Stimulated activated CD8-positive, alpha-beta memory T cell treated with anti-CD3 and anti-CD28 coated beads, Interleukin-15, amount 100 ng/mL, for 48 hours (primary cell): ENCODE data around the gene SCNN1A.

Experiments used
- DNase-seq, 2 donors: peaks; one replicate each; pipeline ENCODE4 v3.0.0-alpha.2; 2020; ENCODE audit warnings: low read depth in 2 of 2

The SCNN1A gene

DNA sequence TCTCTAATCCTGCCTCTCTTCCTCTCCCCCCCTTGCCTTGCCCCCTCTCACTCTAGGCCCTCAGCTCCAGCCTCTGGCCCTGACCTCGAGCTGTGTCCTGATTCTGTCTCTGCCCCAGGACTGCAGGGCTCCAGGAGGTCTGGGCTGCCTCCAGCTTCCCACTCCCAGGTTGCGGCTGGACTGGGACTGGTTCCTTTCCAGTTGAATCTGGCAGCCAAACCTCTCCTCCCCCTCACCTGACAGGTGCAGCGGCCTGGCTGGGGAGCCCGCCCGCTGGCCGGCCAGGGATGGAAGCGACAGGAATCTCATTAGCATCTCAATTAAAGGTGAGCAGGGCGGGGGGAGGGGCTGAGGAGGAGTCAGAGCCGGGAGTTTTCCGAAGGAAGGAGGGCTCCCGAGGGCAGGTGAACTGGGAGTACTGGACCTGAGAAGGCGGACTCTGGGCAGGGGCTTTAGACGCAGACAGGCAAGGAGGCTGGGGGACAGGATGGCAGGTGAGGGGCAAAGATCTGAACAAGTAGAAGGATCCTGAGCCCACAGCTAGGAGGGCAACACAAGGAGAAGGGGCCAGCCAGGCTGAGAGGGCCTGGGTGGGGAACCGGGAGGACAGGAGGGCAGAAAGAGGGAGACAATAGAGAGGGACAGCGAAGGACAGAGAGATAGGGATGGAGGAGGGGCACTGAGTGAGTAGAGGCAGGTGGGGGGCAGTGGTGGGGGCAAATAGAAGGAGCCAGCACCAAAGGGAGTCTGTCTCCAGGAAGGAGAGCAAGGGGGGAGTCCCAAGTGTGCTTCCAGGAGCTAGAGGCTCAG is at the start of gene SCNN1A:
TSS of gene SCNN1A (minus strand) at position 295 of the 810 bp plus-strand sequence. CDS start 780 bp downstream, outside the sequence.
- DNase-seq: no peak

DNA sequence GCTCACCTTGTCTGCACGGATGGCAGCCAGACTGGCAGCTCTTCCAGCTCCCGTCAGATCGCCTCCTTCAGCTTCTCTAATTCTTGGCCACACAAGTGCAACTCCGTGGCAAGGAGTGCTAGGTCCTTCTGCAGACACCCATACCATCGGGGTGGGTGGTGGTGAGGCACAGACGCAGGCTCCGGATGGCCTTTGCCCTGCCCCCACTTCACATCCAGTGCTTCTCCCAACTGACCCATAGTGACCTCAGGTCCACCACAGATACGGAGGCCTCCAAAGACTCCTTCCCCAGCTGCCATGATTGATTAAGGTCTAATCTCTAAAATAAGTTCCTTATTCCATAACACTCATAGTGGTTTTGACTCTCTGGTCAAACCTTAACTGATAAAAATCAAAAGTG is 49.5 kb upstream of the SCNN1A start:
- DNase-seq: no peak

DNA sequence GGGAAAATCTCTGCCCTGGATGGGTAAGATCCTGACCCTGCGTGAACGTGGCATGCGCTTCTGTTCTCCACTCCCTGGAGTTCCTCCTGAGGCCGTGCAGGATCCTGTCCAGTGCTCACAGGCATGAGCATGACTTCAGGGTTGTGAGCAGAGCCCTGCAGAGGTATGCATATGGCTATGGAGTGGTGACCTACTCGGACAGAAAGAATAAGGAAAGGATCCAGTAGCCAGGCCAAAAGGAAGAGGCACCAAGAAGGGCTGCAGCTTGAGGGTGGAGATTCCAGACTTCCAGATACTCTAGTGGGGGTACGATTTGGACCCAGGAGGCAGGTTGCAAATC is 48.6 kb upstream of the SCNN1A start:
- no peak for DNase-seq

DNA sequence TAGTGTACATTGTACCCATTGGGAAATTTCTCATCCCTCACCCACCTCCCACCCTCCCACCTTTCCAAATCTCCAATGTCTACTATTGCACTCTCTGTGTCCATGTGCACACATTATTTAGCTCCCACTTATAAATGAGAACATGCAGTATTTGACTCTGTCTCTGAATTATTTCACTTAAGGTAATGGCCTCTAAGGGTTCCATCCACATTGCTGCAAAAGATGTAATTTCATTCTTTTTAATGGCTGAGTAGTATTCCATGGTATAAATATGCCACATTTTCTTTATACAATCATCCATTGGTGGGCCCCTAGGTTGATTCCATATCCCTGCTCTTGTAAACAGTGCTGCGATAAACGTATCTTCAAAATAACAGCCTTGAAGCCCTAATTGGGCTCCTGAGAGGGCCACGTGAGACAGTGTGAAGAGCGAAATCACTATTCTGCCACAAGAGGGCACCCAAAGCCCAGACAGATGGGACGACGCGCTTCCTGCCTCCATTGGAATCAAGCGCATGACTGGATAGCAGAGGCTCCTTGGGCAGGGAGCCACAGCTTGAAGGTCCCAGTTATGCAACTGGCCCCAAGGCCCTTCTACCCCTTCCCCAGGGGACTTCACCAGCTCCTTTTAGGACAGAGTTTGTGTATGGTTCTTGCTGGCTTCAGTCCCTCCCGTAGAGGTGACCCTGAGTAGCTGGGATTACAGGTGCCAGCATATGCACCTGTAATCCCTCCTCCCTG is 48.1 kb upstream of the SCNN1A start:
- peak in 1 of 2 donors; percentile 57 for DNase-seq

DNA sequence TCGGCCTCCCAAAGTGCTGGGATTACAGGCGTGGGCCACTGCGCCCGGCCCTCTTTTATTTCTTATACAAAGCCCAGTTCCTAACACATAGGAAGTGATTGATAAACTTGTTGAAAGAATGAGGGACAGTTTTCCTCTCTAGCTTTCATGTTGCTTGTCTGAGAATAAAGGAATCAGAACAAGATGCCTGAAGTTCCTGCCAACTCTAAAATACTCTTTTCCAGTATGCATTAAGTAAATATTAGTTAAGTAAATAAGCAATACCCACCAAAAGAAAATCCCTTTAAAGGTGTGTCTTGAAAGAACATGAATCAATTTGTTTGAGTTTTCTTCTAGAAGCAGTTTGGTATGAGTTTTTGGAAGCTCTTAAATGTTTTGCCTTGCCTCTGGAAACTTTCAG is 45.0 kb upstream of the SCNN1A start:
- DNase-seq: no peak

DNA sequence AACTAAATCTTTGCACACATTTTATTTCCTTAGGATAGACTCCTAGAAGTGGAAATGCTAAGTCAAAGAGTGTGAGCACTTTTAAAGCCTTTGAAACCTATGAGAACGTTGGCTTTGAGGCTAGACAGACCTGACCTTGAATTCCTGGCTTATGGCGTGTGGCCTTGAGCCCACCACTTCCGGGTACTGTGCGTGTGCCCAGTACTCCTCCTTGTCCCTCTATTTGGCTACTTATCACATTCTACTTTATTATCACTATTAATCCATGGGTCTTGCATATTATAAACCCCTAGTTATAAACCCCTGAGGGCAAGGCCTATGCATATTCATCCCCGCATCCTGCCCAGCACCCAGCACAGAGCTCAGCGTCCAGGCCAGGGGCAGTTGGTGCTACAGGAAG is 43.4 kb upstream of the SCNN1A start:
- DNase-seq: no peak

DNA sequence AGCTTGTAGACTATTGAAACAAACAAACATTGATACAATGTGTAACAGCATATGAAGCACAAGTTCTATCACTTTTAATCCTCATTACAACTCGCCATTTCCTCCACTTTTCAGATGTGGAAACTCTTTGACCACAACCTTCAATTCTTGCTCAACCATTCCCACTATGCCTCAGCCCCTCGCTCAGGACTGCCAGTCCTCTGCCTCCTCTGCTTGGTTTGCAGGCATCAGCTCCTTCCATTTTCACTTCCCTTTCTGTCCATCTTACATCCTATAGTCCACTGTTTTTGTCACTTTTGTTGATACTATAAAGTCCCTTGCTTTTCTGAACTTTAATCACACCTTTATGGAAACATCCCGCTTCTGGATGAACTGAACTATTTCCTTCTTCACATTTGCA is 41.2 kb upstream of the SCNN1A start:
- DNase-seq: no peak

DNA sequence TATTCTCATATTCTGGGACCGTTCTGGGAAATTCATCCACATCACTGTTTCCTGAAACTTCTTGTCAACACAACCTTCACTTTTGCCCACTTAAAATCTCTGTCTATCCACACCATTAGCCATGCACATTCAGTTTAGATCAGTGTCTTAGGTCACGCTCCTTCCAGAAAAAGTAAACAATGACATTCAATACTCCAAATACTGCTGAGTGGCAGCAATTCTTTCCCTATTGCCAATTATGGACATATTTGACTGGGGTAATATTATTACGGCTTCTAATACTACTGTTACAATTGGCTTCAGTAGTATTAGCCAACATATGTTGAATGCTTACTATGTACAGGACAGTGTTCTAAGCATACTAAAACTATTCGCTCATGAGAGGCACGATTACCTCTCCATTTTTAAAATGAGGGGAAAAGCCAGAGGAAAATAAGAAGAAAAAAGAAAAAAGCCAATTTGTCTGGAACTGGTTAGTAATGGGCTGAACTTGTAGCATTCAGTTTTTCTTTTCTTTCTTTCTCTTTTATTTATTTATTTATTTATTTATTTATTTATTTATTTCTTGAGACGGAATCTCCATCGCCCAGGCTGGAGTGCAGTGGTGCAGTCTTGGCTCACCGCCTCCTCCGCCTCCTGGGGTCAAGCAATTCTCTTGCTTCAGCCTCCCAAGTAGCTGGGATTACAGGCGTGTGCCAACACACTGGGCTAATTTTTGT is 32.0 kb upstream of the SCNN1A start:
- no peak for DNase-seq

DNA sequence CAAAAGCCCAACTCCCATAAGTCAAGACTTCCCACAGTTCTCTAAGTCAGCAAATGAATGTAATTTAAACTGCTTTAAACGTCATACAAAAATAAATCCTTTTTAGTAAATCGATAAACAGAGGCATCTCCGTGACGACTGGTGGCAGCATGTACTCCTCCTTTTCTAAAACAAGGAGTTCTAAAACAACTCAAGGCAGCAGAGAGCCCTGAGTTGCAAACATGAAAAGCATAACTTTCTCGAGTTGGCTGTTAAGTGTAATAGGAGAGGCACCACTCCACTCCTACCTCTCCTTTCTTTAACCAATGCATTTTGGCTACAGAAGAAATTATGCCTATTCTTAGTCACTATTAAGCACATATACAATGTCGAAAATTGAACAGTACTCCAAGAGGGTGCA is 30.6 kb upstream of the SCNN1A start:
- DNase-seq: no peak

DNA sequence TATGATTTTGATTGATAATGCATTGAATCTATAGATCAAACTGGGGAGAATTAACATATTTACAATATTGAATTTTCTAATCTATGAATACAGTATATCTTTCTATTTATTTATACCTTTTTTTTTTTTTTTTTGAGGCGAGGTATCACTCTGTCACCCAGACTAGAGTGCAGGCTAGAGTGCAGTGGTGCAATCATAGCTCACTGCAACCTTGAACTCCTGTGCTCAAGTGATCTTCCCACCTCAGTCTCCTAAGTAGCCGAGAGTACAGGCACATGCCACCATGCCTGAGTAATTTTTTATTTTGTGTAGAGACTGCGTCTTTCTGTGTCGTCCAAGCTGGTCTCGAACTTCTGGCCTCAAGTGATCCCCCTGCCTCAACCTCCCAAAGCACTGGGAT is 29.0 kb upstream of the SCNN1A start:
- no peak for DNase-seq

DNA sequence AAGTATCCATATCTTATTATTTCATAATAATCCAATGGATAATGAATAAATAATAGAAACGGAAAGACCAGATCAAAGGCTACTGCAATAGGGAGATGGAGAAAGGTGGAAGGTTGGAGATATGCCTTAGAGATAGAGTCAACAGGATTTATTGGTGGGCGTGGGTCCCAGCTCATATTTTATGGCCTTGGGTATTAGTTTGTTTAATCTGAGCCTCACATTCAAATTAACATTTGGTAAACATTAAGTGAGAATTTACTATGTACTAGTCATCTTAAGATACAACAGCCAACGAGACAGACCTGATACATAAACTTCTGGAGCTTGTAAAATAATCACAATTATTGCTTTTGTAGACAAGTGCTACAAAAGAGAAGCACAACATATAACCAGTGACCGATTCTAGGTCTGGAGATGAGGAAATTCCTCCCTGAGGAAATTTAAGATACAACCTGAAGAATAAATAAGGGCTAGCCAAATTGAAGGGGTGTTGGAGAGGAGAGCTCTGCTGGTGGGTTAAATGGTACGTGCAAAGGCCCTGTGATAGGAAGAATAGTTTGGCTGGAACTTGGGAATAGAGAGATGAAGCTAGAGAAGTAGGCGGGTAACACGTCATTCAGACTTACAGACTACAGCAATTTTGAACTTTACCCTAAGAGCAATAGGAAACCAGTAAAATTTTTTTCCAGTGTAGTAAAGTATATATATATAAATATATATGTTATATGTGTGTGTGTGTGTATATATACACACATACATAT is 24.7 kb upstream of the SCNN1A start:
- no peak for DNase-seq

DNA sequence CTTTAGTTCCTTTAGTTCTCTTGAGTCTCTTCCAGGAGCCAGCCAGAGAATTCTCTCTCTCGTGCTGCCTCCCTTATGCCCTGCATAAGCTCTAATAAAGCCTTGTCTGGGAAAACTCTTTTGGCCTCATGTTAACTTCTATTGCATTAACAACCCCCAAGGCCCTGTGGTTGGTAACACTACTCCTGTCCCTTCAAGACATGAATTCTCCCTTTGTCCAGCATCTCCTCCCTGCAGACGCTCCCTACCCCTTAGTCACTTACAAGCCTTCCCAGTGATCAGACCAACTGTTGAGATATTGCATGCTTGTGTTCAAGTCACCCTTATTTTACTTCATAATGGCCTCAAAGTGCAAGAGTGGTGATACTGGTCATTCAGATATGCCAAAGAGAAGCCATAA is 20.7 kb upstream of the SCNN1A start:
- no peak for DNase-seq

DNA sequence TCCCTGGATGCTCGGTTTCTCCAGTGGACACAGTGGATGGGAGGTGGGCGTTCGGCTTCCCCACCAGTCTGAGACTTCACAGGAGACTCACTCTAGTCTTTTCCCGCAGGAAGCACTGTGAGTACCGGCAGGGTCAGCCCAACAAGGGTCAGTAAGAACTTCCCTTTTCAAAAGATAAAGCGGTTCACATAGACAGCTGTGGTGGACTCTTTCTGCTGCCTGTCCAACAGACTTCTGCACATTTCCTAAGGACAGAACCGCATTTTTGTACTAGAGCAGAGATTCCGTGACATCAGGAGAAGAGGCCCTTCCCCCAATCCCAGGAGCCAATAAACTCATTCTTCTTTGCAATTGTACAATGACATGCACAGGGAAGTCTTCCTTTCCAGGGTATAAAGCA is 19.0 kb upstream of the SCNN1A start:
- no peak for DNase-seq

DNA sequence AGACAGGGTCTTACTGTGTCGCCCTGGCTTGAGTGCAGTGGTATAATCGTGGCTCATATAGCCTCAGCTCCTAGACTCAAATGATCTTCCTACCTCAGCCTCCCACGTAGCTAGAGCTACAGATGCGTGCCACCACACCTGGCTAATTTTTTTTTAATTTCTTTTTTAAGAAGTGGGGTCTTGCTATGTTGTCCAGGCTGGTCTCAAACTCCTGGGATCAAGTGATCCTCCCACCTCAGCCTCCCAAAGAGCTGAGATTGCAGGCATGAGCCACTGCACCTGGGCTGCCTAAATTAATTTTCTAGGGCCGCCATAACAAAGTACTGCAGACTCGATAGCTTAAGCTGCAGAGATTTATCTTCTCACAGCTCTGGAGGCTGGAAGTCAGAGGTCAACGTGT is 17.7 kb upstream of the SCNN1A start:
- no peak for DNase-seq

DNA sequence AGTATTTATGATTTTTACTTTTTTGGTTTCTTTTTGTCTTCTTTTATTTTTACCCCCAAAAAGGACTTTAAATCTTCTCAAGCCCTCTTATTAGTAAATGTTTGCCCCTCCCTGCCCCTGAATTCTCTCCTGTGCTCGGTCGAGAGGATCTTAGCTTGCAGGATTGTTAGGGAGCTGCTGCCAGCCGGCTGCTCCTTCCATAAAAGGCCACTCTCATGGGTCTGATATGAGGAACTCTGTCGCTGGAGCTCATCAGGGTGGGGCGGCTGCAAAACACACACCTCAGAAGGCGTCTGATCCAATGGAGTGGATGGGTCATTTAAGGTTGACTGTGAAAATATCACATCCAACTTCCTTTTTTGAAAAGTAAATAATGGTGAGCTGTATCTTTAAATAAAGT is 17.1 kb upstream of the SCNN1A start:
- DNase-seq: no peak

DNA sequence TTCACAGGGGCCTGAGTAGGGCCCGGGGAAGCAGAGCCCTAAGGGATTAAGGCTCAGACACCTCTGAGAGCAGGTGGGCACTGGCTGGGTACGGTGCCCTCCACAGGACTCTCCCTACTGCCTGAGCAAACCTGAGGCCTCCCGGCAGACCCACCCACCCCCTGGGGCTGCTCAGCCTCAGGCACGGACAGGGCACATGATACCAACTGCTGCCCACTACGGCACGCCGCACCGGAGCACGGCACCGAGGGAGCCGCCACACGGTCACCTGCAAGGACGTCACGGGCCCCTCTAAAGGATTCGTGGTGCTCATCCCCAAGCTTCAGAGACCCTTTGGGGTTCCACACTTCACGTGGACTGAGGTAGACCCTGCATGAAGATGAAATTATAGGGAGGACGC is 15.7 kb upstream of the SCNN1A start:
- no peak for DNase-seq

DNA sequence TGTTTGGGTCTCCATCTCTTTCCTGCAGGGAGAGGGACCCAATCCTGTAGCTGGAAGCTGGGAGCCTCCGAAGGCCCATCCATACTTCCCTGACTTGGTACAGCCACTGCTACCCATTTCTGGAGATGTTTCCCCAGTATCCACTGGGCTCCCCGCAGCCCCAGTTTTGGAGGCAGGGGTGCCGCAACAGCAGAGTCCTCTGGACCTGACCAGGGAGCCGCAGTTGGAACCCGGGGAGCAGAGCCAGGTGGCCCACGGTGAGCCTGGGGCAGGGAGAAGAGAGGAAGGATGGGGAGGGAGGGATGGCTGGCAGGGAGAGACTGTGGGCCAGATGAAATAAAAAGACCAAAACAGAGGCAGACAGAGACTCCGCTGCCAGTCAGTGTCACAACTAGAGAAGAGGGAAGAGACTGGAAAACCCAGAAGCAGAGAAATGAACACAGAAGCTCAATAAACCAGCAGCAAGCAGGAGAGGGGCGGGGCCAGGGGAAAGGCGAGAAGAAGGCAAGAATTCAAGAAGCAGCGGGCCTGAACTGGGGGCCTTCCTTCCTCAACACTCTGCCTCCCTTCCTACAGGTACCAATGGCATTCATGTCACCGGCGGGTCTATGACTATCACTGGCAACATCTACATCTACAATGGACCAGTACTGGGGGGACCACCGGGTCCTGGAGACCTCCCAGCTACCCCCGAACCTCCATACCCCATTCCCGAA is 14.9 kb upstream of the SCNN1A start:
- DNase-seq: no peak

DNA sequence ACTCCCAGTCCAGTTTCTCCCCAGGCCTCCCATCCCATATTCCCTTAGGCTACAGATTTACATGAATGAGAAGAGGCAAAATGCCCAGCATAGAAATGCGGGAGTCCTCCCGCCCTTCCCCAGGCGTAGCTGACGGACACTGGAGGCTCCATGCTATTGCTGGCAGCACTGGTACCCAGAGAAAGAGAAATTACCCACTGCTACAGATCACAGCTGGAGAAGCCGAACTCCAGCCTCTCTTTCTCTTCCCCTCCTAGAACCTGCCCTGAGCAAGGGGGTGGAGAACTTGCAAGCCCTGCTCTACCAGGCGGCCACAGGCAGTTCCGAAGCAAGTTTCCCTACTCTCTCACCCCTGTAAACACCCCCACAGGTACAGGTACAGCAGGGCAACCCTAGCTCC is 12.2 kb upstream of the SCNN1A start:
- DNase-seq: no peak

DNA sequence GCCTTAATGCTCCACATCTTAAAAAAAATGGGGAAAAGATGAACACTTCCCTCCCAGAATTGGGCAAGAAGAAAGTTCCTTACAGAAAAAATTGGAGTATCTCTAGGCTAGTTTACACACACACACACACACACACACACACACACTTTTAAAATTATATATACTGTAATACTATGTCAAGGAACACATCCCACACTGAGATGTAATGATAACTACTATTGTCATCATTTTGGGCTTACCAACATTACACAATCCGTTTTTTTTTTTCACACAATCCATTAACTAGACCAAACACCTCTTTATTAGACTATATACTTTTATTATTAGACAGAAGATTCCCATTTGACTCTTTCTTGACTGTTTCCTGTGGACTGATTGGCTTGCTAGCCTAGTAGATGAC is 11.1 kb upstream of the SCNN1A start:
- no peak for DNase-seq

DNA sequence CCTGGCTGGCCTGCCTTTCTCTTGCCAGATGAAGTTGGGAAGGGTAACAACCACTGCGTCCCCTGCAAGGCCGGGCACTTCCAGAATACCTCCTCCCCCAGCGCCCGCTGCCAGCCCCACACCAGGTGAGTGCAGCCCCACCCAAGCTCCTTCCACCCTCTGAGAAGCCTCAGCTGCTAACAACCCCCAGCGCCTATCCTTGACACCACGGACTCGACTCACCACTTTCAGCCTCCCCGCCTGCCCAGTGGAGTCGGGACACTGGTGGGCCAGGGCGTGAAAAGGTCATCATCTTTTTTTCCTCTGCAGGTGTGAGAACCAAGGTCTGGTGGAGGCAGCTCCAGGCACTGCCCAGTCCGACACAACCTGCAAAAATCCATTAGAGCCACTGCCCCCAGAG is 10.7 kb upstream of the SCNN1A start:
- DNase-seq: no peak
